ENCODE measurements around the gene CACNB2. TPM values are rescaled to one million over a fixed set of nuclear protein-coding genes. Genes with fewer than 3 reads are reported as not detected.

CACNB2 gene
- total RNA-seq, 2 donors from 2014 or later, result 12.5 to 12.7 TPM

DNA sequence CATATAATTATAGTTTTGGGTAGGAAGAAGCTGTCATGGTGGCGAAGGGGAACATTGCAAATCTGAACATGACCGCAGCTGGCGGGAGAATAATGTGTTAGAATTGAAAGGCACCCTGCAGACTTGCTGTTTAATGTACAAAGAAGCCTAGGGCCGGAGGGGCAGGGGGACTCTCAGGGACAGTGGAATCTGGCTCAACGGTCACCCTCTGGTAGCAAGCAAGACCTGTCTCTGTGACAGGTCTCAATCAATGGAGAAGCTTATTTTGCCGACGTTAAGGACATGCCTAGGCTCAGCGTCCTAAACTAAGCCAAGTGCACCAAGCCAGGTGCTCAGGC is 333.9 kb downstream of the CACNB2 start:
- WGBS, 2 donors, result 79 to 88% methylated on average over 7 to 8 of the region's 8 CpGs
- Histone ChIP-seq H3K36me3 (replicated peaks in 1 of 2; ENCODE audit: insufficient read depth in 1 of 2, low read depth in 2 of 2) (no peaks in the 10 kb centered on the region), H3K9me3 (no peaks in the 10 kb centered on the region), H3K4me1 (peaks cover 16% of the 10 kb centered on the region), H3K4me3 (no peak overlapping the region), H3K27ac (no peak overlapping the region), H3K27me3 (no peaks in the 10 kb centered on the region)
- intact Hi-C loops (cut with DNase I), result no loop called here
- DNase-seq (no peak), ATAC-seq (no peak)
- TF ChIP-seq, protein P1, sequence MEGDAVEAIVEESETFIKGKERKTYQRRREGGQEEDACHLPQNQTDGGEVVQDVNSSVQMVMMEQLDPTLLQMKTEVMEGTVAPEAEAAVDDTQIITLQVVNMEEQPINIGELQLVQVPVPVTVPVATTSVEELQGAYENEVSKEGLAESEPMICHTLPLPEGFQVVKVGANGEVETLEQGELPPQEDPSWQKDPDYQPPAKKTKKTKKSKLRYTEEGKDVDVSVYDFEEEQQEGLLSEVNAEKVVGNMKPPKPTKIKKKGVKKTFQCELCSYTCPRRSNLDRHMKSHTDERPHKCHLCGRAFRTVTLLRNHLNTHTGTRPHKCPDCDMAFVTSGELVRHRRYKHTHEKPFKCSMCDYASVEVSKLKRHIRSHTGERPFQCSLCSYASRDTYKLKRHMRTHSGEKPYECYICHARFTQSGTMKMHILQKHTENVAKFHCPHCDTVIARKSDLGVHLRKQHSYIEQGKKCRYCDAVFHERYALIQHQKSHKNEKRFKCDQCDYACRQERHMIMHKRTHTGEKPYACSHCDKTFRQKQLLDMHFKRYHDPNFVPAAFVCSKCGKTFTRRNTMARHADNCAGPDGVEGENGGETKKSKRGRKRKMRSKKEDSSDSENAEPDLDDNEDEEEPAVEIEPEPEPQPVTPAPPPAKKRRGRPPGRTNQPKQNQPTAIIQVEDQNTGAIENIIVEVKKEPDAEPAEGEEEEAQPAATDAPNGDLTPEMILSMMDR (IDR thresholded peaks at IDR 0.05), result no peak
- TF ChIP-seq POLR2A (IDR thresholded peaks at IDR 0.05), result no peak

DNA sequence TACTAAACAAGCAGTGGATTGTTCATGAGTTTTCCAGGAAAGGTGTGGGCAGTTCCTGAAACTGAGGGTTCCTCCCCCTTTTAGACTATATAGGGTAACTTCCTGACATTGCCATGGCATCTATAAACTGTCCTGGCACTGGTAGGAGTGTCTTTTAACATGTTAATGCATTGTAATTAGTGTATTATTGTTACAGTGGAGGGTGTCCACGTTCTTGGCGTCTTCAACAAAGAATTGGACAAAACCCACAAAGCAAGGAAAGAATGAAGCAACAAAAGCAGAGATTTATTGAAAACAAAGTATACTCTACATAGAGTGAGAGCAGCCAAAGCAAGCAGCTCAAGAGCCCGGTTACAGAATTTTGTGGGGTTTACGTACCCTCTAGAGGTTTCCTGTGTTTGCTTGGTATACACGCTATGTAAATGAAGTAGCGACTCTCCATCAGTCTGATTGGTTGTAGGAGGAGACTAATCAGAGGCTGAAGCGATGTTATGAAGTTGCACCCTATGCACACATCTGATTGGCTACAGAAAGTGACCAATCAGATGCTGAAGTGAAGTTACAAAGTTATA is 335.9 kb downstream of the CACNB2 start:
- Histone ChIP-seq H3K9me3 (no peaks in the 10 kb centered on the region), H3K27ac (no peak overlapping the region), H3K36me3 (replicated peaks in 1 of 2; ENCODE audit: insufficient read depth in 1 of 2, low read depth in 2 of 2) (no peaks in the 10 kb centered on the region), H3K4me1 (peaks cover 16% of the 10 kb centered on the region), H3K4me3 (no peak overlapping the region), H3K27me3 (no peaks in the 10 kb centered on the region)
- intact Hi-C loops (cut with DNase I), result no loop called here
- ATAC-seq, result no peak
- no peak for DNase-seq
- TF ChIP-seq, protein P1 (IDR thresholded peaks at IDR 0.05), result no peak
- TF ChIP-seq POLR2A (IDR thresholded peaks at IDR 0.05), result no peak
- WGBS, 2 donors, result 83 to 86% methylated on average over 7 of the region's 7 CpGs

DNA sequence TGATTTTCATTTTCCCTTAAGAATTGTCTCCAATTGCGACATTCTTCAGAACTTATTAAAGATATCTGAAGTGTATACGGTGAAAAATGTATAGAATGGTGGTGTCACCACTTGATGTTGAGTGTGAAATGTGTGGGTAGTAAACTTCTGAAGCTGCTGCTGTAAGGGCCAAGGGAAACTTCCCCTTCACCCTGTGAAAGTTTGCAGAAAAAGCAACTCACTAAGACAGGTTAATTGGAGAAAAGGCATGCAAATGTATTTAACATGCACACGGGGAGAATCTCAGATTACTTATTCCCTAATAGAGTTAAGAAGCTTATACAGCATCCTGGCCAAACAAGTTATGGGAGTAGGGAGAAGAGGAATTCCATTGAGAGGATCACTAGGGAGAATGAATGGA is 338.1 kb downstream of the CACNB2 start:
- DNase-seq, result no peak
- peaks cover 9% of the 10 kb centered on the region for H3K4me1 ChIP-seq
- TF ChIP-seq POLR2A (IDR thresholded peaks at IDR 0.05), result no peak
- TF ChIP-seq, protein P1 (IDR thresholded peaks at IDR 0.05), result no peak

DNA sequence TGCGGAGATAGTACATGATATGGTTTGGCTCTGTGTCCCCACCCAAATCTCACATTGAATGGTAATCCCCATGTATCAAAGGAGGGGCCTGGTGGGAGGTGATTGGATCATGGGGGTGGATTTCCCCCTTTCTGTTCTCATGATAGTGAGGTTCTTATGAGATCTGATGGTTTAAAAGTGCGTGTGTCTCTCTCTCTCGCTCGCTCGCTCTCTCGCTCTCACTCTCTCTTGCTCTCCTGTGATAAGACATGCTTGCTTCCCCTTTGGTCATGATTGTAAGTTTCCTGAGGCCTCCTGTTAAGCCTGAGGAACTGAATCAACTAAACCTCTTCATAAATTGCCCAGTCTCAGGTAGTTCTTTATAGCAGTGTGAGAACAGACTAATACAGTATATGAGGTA is 339.3 kb downstream of the CACNB2 start:
- TF ChIP-seq, protein P1 (IDR thresholded peaks at IDR 0.05), result no peak
- TF ChIP-seq POLR2A (IDR thresholded peaks at IDR 0.05), result no peak
- intact Hi-C loops (cut with DNase I), result no loop called here

More for the DNA sequence above, 338.1 kb downstream of the CACNB2 start:
- intact Hi-C loops (cut with DNase I), result no loop called here
- no peaks in the 10 kb centered on the region for H3K36me3 ChIP-seq (replicated peaks in 1 of 2; ENCODE audit: insufficient read depth in 1 of 2, low read depth in 2 of 2)
- H3K9me3 ChIP-seq, result no peaks in the 10 kb centered on the region
- WGBS, 2 donors, result 78 to 89% methylated on average over 3 of the region's 3 CpGs
- no peak for ATAC-seq
- no peak overlapping the region for H3K27ac ChIP-seq
- H3K27me3 ChIP-seq, result no peaks in the 10 kb centered on the region
- H3K4me3 ChIP-seq, result no peak overlapping the region

DNA sequence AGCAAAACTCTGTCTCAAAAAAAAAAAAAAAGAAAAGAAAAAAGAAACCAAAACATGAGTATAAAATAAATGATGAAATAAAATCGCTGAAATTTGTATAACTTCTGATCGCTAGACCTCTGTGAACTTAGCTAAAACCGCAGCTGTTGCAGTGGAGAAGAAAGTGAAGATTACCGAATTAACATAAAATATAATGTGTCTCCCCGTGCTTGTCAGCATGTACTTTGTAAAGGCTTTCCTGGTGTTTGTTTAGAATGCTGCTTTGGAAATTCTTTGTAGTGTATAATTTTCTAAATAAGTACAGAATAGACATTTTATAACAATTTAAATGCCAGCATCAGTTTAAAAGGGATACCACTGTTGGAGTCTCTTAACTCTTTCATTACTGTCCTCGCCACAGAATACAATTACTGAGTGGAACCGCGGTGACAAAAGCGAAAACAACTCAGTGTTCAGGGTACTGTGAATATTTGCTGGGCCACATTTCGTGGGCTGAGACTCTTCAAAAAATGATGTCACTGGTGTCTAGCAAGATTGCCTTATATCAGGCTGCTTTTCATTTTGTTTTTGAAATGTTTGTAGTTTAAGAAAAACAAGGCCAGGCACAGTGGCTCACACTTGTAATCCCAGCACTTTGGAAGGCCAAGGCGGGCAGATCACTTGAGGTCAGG is 343.4 kb downstream of the CACNB2 start:
- ATAC-seq, result no peak
- intact Hi-C loops (cut with DNase I), result no loop called here
- no peak for DNase-seq
- 91 to 92% methylated on average over 11 of the region's 11 CpGs for WGBS, 2 donors
- H3K27ac ChIP-seq, result no peak overlapping the region
- no peaks in the 10 kb centered on the region for H3K4me1 ChIP-seq
- no peak for TF ChIP-seq POLR2A (IDR thresholded peaks at IDR 0.05)
- TF ChIP-seq, protein P1 (IDR thresholded peaks at IDR 0.05), result no peak
- H3K9me3 ChIP-seq, result no peaks in the 10 kb centered on the region
- no peaks in the 10 kb centered on the region for H3K27me3 ChIP-seq
- H3K4me3 ChIP-seq, result no peak overlapping the region
- no peaks in the 10 kb centered on the region for H3K36me3 ChIP-seq (replicated peaks in 1 of 2; ENCODE audit: insufficient read depth in 1 of 2, low read depth in 2 of 2)

More for the DNA sequence above, 339.3 kb downstream of the CACNB2 start:
- Histone ChIP-seq H3K36me3 (replicated peaks in 1 of 2; ENCODE audit: insufficient read depth in 1 of 2, low read depth in 2 of 2) (no peaks in the 10 kb centered on the region), H3K4me1 (no peaks in the 10 kb centered on the region), H3K27me3 (no peaks in the 10 kb centered on the region), H3K27ac (no peak overlapping the region), H3K9me3 (no peaks in the 10 kb centered on the region), H3K4me3 (no peak overlapping the region)
- ATAC-seq (no peak), DNase-seq (no peak)
- 86 to 95% methylated on average over 6 of the region's 6 CpGs for WGBS, 2 donors
